ENCODE data around the gene ANKFN1.

Gene ANKFN1

GRCh38 chr17:56247816-56248215 is 94.5 kb downstream of the ANKFN1 start:
- Histone ChIP-seq H2AK5ac (ENCODE audit: low read length) (no peak overlapping the region), H3K27me3 (ENCODE audit: insufficient read depth, low read length) (no peaks in the 10 kb centered on the region), H3K4ac (ENCODE audit: low read depth, low read length) (no peak overlapping the region), H3K79me1 (ENCODE audit: low read length) (no peaks in the 10 kb centered on the region), H4K8ac (ENCODE audit: low read depth, low read length) (no peak overlapping the region), H3K9ac (ENCODE audit: low read length) (no peak overlapping the region), H3K14ac (ENCODE audit: low read length) (no peak overlapping the region), H3K23ac (ENCODE audit: low read length) (no peak overlapping the region), H3K4me2 (ENCODE audit: low read length) (no peak overlapping the region), H2AFZ (ENCODE audit: insufficient read depth, low read length, poor library complexity) (no peak overlapping the region), H3K4me3 (ENCODE audit: low read depth, low read length) (no peak overlapping the region), H3K9me3 (ENCODE audit: insufficient read depth, low read depth, low read length) (no peaks in the 10 kb centered on the region), H3K36me3 (ENCODE audit: control insufficient read depth in 1 of 2, insufficient read depth in 2 of 2, low read length in 2 of 2) (no peaks in the 10 kb centered on the region), H3K4me1 (ENCODE audit: control insufficient read depth in 1 of 2, insufficient read depth in 2 of 2, low read length in 2 of 2) (no peaks in the 10 kb centered on the region), H3K18ac (ENCODE audit: low read length) (no peak overlapping the region), H3K27ac (ENCODE audit: low read depth, low read length) (no peak overlapping the region), H2BK120ac (ENCODE audit: insufficient read depth, low read length, poor library complexity) (no peak overlapping the region), H2BK12ac (ENCODE audit: low read length) (no peak overlapping the region), H2BK5ac (ENCODE audit: low read depth, low read length, poor library complexity) (no peak overlapping the region), H3K79me2 (ENCODE audit: control insufficient read depth, insufficient read depth, low read length, poor library complexity) (no peaks in the 10 kb centered on the region), H4K91ac (ENCODE audit: low read depth, low read length) (no peak overlapping the region), H4K12ac (ENCODE audit: low read depth, low read length) (no peak overlapping the region)
- no CpG with 5 or more reads among the region's 1 CpG for WGBS (ENCODE audit: extremely low coverage, insufficient coverage, insufficient read length)
- DNase-seq, result no peak

GRCh38 chr17:56257075-56257474 is 103.8 kb downstream of the ANKFN1 start:
- H3K18ac ChIP-seq (ENCODE audit: low read length), result no peak overlapping the region
- no peaks in the 10 kb centered on the region for H3K27me3 ChIP-seq (ENCODE audit: insufficient read depth, low read length)
- H3K4me1 ChIP-seq (ENCODE audit: control insufficient read depth in 1 of 2, insufficient read depth in 2 of 2, low read length in 2 of 2), result no peaks in the 10 kb centered on the region
- H3K4ac ChIP-seq (ENCODE audit: low read depth, low read length), result no peak overlapping the region
- no CpG with 5 or more reads among the region's 1 CpG for WGBS (ENCODE audit: extremely low coverage, insufficient coverage, insufficient read length)
- no peak overlapping the region for H4K91ac ChIP-seq (ENCODE audit: low read depth, low read length)
- no peak overlapping the region for H3K27ac ChIP-seq (ENCODE audit: low read depth, low read length)
- no peak overlapping the region for H3K4me3 ChIP-seq (ENCODE audit: low read depth, low read length)
- H3K79me2 ChIP-seq (ENCODE audit: control insufficient read depth, insufficient read depth, low read length, poor library complexity), result no peaks in the 10 kb centered on the region
- no peak overlapping the region for H2AK5ac ChIP-seq (ENCODE audit: low read length)
- H3K9ac ChIP-seq (ENCODE audit: low read length), result no peak overlapping the region
- no peak overlapping the region for H4K12ac ChIP-seq (ENCODE audit: low read depth, low read length)
- H3K23ac ChIP-seq (ENCODE audit: low read length), result no peak overlapping the region
- H2BK120ac ChIP-seq (ENCODE audit: insufficient read depth, low read length, poor library complexity), result no peak overlapping the region
- no peak overlapping the region for H2BK12ac ChIP-seq (ENCODE audit: low read length)
- H3K36me3 ChIP-seq (ENCODE audit: control insufficient read depth in 1 of 2, insufficient read depth in 2 of 2, low read length in 2 of 2), result no peaks in the 10 kb centered on the region
- H2AFZ ChIP-seq (ENCODE audit: insufficient read depth, low read length, poor library complexity), result no peak overlapping the region
- H3K14ac ChIP-seq (ENCODE audit: low read length), result no peak overlapping the region
- no peak overlapping the region for H4K8ac ChIP-seq (ENCODE audit: low read depth, low read length)
- no peak for DNase-seq
- H3K79me1 ChIP-seq (ENCODE audit: low read length), result no peaks in the 10 kb centered on the region
- no peak overlapping the region for H3K4me2 ChIP-seq (ENCODE audit: low read length)
- H3K9me3 ChIP-seq (ENCODE audit: insufficient read depth, low read depth, low read length), result no peaks in the 10 kb centered on the region
- H2BK5ac ChIP-seq (ENCODE audit: low read depth, low read length, poor library complexity), result no peak overlapping the region

GRCh38 chr17:56260376-56261002 is 107.2 kb downstream of the ANKFN1 start:
- H3K79me1 ChIP-seq (ENCODE audit: low read length), result no peaks in the 10 kb centered on the region
- WGBS (ENCODE audit: extremely low coverage, insufficient coverage, insufficient read length), result no CpG with 5 or more reads among the region's 7 CpGs
- DNase-seq, result no peak
- no peak overlapping the region for H3K4me3 ChIP-seq (ENCODE audit: low read depth, low read length)
- no peaks in the 10 kb centered on the region for H3K4me1 ChIP-seq (ENCODE audit: control insufficient read depth in 1 of 2, insufficient read depth in 2 of 2, low read length in 2 of 2)
- no peak overlapping the region for H4K91ac ChIP-seq (ENCODE audit: low read depth, low read length)
- no peak overlapping the region for H3K9ac ChIP-seq (ENCODE audit: low read length)
- H3K4me2 ChIP-seq (ENCODE audit: low read length), result no peak overlapping the region
- H3K27ac ChIP-seq (ENCODE audit: low read depth, low read length), result no peak overlapping the region
- no peak overlapping the region for H2BK5ac ChIP-seq (ENCODE audit: low read depth, low read length, poor library complexity)
- no peak overlapping the region for H4K8ac ChIP-seq (ENCODE audit: low read depth, low read length)
- H3K18ac ChIP-seq (ENCODE audit: low read length), result no peak overlapping the region
- no peak overlapping the region for H2AK5ac ChIP-seq (ENCODE audit: low read length)
- no peak overlapping the region for H2BK12ac ChIP-seq (ENCODE audit: low read length)
- H3K79me2 ChIP-seq (ENCODE audit: control insufficient read depth, insufficient read depth, low read length, poor library complexity), result no peaks in the 10 kb centered on the region
- H4K12ac ChIP-seq (ENCODE audit: low read depth, low read length), result no peak overlapping the region
- no peaks in the 10 kb centered on the region for H3K9me3 ChIP-seq (ENCODE audit: insufficient read depth, low read depth, low read length)
- H3K23ac ChIP-seq (ENCODE audit: low read length), result no peak overlapping the region
- no peak overlapping the region for H3K4ac ChIP-seq (ENCODE audit: low read depth, low read length)
- H2AFZ ChIP-seq (ENCODE audit: insufficient read depth, low read length, poor library complexity), result no peak overlapping the region
- no peak overlapping the region for H3K14ac ChIP-seq (ENCODE audit: low read length)
- no peaks in the 10 kb centered on the region for H3K27me3 ChIP-seq (ENCODE audit: insufficient read depth, low read length)
- no peak overlapping the region for H2BK120ac ChIP-seq (ENCODE audit: insufficient read depth, low read length, poor library complexity)
- H3K36me3 ChIP-seq (ENCODE audit: control insufficient read depth in 1 of 2, insufficient read depth in 2 of 2, low read length in 2 of 2), result no peaks in the 10 kb centered on the region

DNA sequence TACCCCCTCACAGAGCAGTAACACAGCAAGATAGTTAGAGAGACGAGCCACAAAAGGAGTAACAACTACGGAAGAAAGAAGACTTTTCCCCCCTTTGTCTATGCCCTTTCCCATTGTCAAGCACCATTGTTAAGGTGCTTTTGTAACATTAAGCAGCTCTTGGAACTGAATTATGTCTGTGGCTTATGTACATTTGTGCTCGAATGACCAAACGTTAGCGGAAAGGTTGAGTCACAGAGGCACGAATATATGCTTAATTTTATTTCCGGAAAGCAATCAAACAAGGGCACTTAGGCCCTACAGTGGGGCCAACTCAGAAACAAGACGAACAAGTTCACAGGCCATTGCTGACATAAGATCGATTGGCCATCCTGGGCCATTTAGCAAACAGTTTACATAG is 109.5 kb downstream of the ANKFN1 start:
- H2BK5ac ChIP-seq (ENCODE audit: low read depth, low read length, poor library complexity), result no peak overlapping the region
- H3K14ac ChIP-seq (ENCODE audit: low read length), result no peak overlapping the region
- H2BK12ac ChIP-seq (ENCODE audit: low read length), result no peak overlapping the region
- no peaks in the 10 kb centered on the region for H3K79me1 ChIP-seq (ENCODE audit: low read length)
- no peak overlapping the region for H2AK5ac ChIP-seq (ENCODE audit: low read length)
- H3K18ac ChIP-seq (ENCODE audit: low read length), result no peak overlapping the region
- H3K4me3 ChIP-seq (ENCODE audit: low read depth, low read length), result no peak overlapping the region
- H3K36me3 ChIP-seq (ENCODE audit: control insufficient read depth in 1 of 2, insufficient read depth in 2 of 2, low read length in 2 of 2), result no peaks in the 10 kb centered on the region
- no peak overlapping the region for H4K8ac ChIP-seq (ENCODE audit: low read depth, low read length)
- no CpG with 5 or more reads among the region's 9 CpGs for WGBS (ENCODE audit: extremely low coverage, insufficient coverage, insufficient read length)
- DNase-seq, result no peak
- H3K9ac ChIP-seq (ENCODE audit: low read length), result no peak overlapping the region
- no peak overlapping the region for H2AFZ ChIP-seq (ENCODE audit: insufficient read depth, low read length, poor library complexity)
- no peak overlapping the region for H4K12ac ChIP-seq (ENCODE audit: low read depth, low read length)
- no peak overlapping the region for H3K4ac ChIP-seq (ENCODE audit: low read depth, low read length)
- no peaks in the 10 kb centered on the region for H3K79me2 ChIP-seq (ENCODE audit: control insufficient read depth, insufficient read depth, low read length, poor library complexity)
- H2BK120ac ChIP-seq (ENCODE audit: insufficient read depth, low read length, poor library complexity), result no peak overlapping the region
- no peak overlapping the region for H3K27ac ChIP-seq (ENCODE audit: low read depth, low read length)
- H3K23ac ChIP-seq (ENCODE audit: low read length), result no peak overlapping the region
- no peak overlapping the region for H3K4me2 ChIP-seq (ENCODE audit: low read length)
- no peaks in the 10 kb centered on the region for H3K27me3 ChIP-seq (ENCODE audit: insufficient read depth, low read length)
- no peaks in the 10 kb centered on the region for H3K4me1 ChIP-seq (ENCODE audit: control insufficient read depth in 1 of 2, insufficient read depth in 2 of 2, low read length in 2 of 2)
- H4K91ac ChIP-seq (ENCODE audit: low read depth, low read length), result no peak overlapping the region
- H3K9me3 ChIP-seq (ENCODE audit: insufficient read depth, low read depth, low read length), result no peaks in the 10 kb centered on the region

All from trophoblast cell (in vitro differentiated cells and primary cell).